T-cell (primary cell): ENCODE data around the gene PCDH9. TPM values are rescaled to one million over a fixed set of nuclear protein-coding genes. Genes with fewer than 3 reads are reported as not detected.

ENCODE experiments used
- ATAC-seq, 4 experiments: fragments of 200-7000 bp in 3 of 4; fragments of 150-1000 bp in 1 of 4; cut with Tn5 transposase; replicated peaks in 1 of 4; 1 replicate in 3 of 4; 2 replicates in 1 of 4; pipeline ENCODE4 v1.10.0; 2021; ENCODE audit warnings: moderate library complexity in 3 of 4, mild to moderate bottlenecking in 2 of 4, moderate number of reproducible peaks in 1 of 4
- CTCF ChIA-PET, 2 donors: fragments of 300-600 bp; sonication (Branson Sonifier 250); formaldehyde crosslinking; loops; one replicate each; lab custom pipeline; 2022; ENCODE audit warnings: antibody characterized with exemption in 2 of 2; lab: Charles Lee
- POLR2A ChIA-PET, 2 donors: fragments of 300-600 bp; sonication (Branson Sonifier 250); formaldehyde crosslinking; loops; one replicate each; lab custom pipeline; 2022; ENCODE audit warnings: antibody characterized with exemption in 2 of 2; lab: Charles Lee
- DNase-seq, 35 experiments: peaks; one replicate each; pipeline versions ENCODE4 v3.0.0 to v3.0.0-alpha.2; 2013 to 2023
- H3K27ac ChIP-seq: one replicate; pipeline ENCODE4 v1.5.1; 2013; ENCODE audit warnings: low read length
- H3K27me3 ChIP-seq, 2 experiments: replicated peaks in 1 of 2; 1 replicate in 1 of 2; 2 replicates in 1 of 2; pipeline versions ENCODE4 v1.6.1 to v1.7.0; 2013; ENCODE audit warnings: low read length in 1 of 2, mixed read lengths in 1 of 2; ENCODE audit not compliant: control insufficient read depth in 2 of 2, insufficient read depth in 2 of 2; ENCODE audit errors: extremely low read depth in 1 of 2
- H3K36me3 ChIP-seq, 2 donors: 1 replicate in 1 of 2; 2 replicates in 1 of 2; pipeline versions ENCODE4 v1.6.1 to v1.7.0; 2013; ENCODE audit warnings: low read length in 1 of 2; ENCODE audit not compliant: control insufficient read depth in 2 of 2, insufficient read depth in 1 of 2; ENCODE audit errors: extremely low read depth in 1 of 2
- H3K4me1 ChIP-seq, 2 experiments: 1 replicate in 1 of 2; 2 replicates in 1 of 2; pipeline versions ENCODE4 v1.6.1 to v1.7.0; 2013; ENCODE audit warnings: low read length in 2 of 2, mixed read lengths in 1 of 2; ENCODE audit not compliant: insufficient read depth in 2 of 2, control insufficient read depth in 1 of 2; ENCODE audit errors: extremely low read depth in 1 of 2
- H3K4me3 ChIP-seq, 2 donors: 1 replicate in 1 of 2; 2 replicates in 1 of 2; pipeline versions ENCODE4 v1.5.1 to v1.7.0; 2013; ENCODE audit warnings: mild to moderate bottlenecking in 2 of 2, low read length in 1 of 2, moderate library complexity in 1 of 2; ENCODE audit not compliant: control insufficient read depth in 1 of 2; ENCODE audit errors: extremely low read depth in 1 of 2
- H3K9me3 ChIP-seq: 2 replicates; pipeline ENCODE4 v1.7.0; 2013
- H3K27ac Mint-ChIP-seq, 2 donors: one replicate each; pipeline ENCODE4 v1.8.0; 2020 to 2021; ENCODE audit warnings: mild to moderate bottlenecking in 2 of 2, mixed read lengths in 2 of 2
- H3K27me3 Mint-ChIP-seq, 2 donors: one replicate each; pipeline ENCODE4 v1.8.0; 2021 to 2022; ENCODE audit warnings: mixed read lengths in 2 of 2
- H3K36me3 Mint-ChIP-seq: one replicate; pipeline ENCODE4 v1.8.0; 2021; ENCODE audit warnings: mixed read lengths
- H3K4me1 Mint-ChIP-seq, 3 donors: one replicate each; pipeline ENCODE4 v1.8.0; 2020 to 2022; ENCODE audit warnings: mixed read lengths in 3 of 3, mild to moderate bottlenecking in 1 of 3
- H3K4me3 Mint-ChIP-seq, 3 donors: one replicate each; pipeline ENCODE4 v1.8.0; 2020 to 2022; ENCODE audit warnings: mild to moderate bottlenecking in 3 of 3, mixed read lengths in 3 of 3, moderate library complexity in 3 of 3
- H3K9me3 Mint-ChIP-seq, 3 donors: one replicate each; pipeline ENCODE4 v1.8.0; 2020 to 2022; ENCODE audit warnings: mixed read lengths in 3 of 3
- whole genome bisulfite sequencing: methylation state at CpG from one replicate; pipeline ENCODE4 v1.1.5; 2013; ENCODE audit warnings: missing lambda C conversion rate; ENCODE audit not compliant: insufficient coverage; 5-methylcytosine and 5-hydroxymethylcytosine counted together
- total RNA-seq, 35 experiments: library from RNA in 6 of 35; stranded (reverse) in 6 of 35; fragments of 120-200 nt in 1 of 35; gene quantifications; one replicate each; pipeline versions ENCODE4 v1.2.1 to v1.2.4 and lab custom pipeline; 2013 to 2026

The PCDH9 gene
- total RNA-seq, 5 donors from 2014 or later (not counting 1 experiment from before 2014, with no cell fraction given): 0.38 to 1.3 (median 0.53) TPM

- H3K9me3 ChIP-seq: no peaks in the 10 kb centered on the region
- H3K36me3 ChIP-seq: no peaks in the 10 kb centered on the region
- no peak overlapping the region for H3K4me3 ChIP-seq
- ChIA-PET CTCF (no interaction called here), POLR2A (no interaction called here)
- H3K4me1 Mint-ChIP-seq: no peaks in the 10 kb centered on the region
- no peaks in the 10 kb centered on the region for H3K36me3 Mint-ChIP-seq
- H3K27me3 ChIP-seq: no peaks in the 10 kb centered on the region
- H3K9me3 Mint-ChIP-seq: peaks cover 0 to 4% (median 0%) of the 10 kb centered on the region in 3 donors
- 90% methylated on average over 11 of the region's 24 CpGs for WGBS
- no peak overlapping the region for H3K27ac Mint-ChIP-seq
- no peaks in the 10 kb centered on the region for H3K27me3 Mint-ChIP-seq
- ATAC-seq (no peak), DNase-seq (no peak)
- H3K4me3 Mint-ChIP-seq: no peak overlapping the region
- no peaks in the 10 kb centered on the region for H3K4me1 ChIP-seq
- H3K27ac ChIP-seq: no peak overlapping the region
Measured at GRCh38 chr13:67155898-67156722, 74.0 kb downstream of the PCDH9 start.

GRCh38 chr13:67152085-67152484 lies 78.1 kb downstream of the PCDH9 start:
- ChIA-PET POLR2A (no interaction called here), CTCF (interaction anchor here in 1 of 2 donors (0.9 kb wide), 1 partner anchor 384 kb away, joined by 3 read pairs; no protein-coding TSS in a partner anchor)
- H3K4me3 ChIP-seq: no peak overlapping the region
- H3K36me3 Mint-ChIP-seq: no peaks in the 10 kb centered on the region
- no peaks in the 10 kb centered on the region for H3K36me3 ChIP-seq
- H3K9me3 Mint-ChIP-seq: peaks cover 0 to 9% (median 0%) of the 10 kb centered on the region in 3 donors
- H3K27ac ChIP-seq: no peak overlapping the region
- DNase-seq: no peak
- H3K4me1 Mint-ChIP-seq: peaks cover 0 to 1% (median 0%) of the 10 kb centered on the region in 3 donors
- no peak overlapping the region for H3K27ac Mint-ChIP-seq
- no peak for ATAC-seq
- H3K4me1 ChIP-seq: no peaks in the 10 kb centered on the region
- no CpG with 5 or more reads among the region's 2 CpGs for WGBS
- H3K27me3 Mint-ChIP-seq: no peaks in the 10 kb centered on the region
- no peak overlapping the region for H3K4me3 Mint-ChIP-seq
- H3K27me3 ChIP-seq: no peaks in the 10 kb centered on the region
- no peaks in the 10 kb centered on the region for H3K9me3 ChIP-seq

- peaks cover 0 to 6% (median 0%) of the 10 kb centered on the region in 3 donors for H3K4me1 Mint-ChIP-seq
- no peak overlapping the region for H3K4me3 Mint-ChIP-seq
- no peaks in the 10 kb centered on the region for H3K9me3 ChIP-seq
- H3K4me1 ChIP-seq: no peaks in the 10 kb centered on the region
- ChIA-PET POLR2A (no interaction called here), CTCF (interaction anchor here in 1 of 2 donors (0.9 kb wide), 1 partner anchor 384 kb away, joined by 3 read pairs; no protein-coding TSS in a partner anchor)
- H3K9me3 Mint-ChIP-seq: peaks cover 0 to 9% (median 0%) of the 10 kb centered on the region in 3 donors
- no peak overlapping the region for H3K27ac Mint-ChIP-seq
- ATAC-seq (no peak), DNase-seq (no peak)
- no peak overlapping the region for H3K27ac ChIP-seq
- H3K36me3 ChIP-seq: no peaks in the 10 kb centered on the region
- H3K36me3 Mint-ChIP-seq: no peaks in the 10 kb centered on the region
- H3K27me3 Mint-ChIP-seq: no peaks in the 10 kb centered on the region
- H3K4me3 ChIP-seq: no peak overlapping the region
- no peaks in the 10 kb centered on the region for H3K27me3 ChIP-seq
Measured at GRCh38 chr13:67151652-67152051, 78.5 kb downstream of the PCDH9 start.

- no CpG with 5 or more reads among the region's 1 CpG for WGBS
- no peaks in the 10 kb centered on the region for H3K4me1 ChIP-seq
- DNase-seq: no peak
- POLR2A ChIA-PET: no interaction called here
- ATAC-seq: no peak
- H3K36me3 Mint-ChIP-seq: no peaks in the 10 kb centered on the region
- no peaks in the 10 kb centered on the region for H3K27me3 ChIP-seq
- peaks cover 0 to 5% (median 0%) of the 10 kb centered on the region in 3 donors for H3K9me3 Mint-ChIP-seq
- no peak overlapping the region for H3K27ac Mint-ChIP-seq
- no peaks in the 10 kb centered on the region for H3K27me3 Mint-ChIP-seq
- no peaks in the 10 kb centered on the region for H3K9me3 ChIP-seq
- CTCF ChIA-PET: no interaction called here
- no peak overlapping the region for H3K4me3 ChIP-seq
- no peaks in the 10 kb centered on the region for H3K36me3 ChIP-seq
- H3K4me1 Mint-ChIP-seq: peaks cover 0 to 8% (median 0%) of the 10 kb centered on the region in 3 donors
- H3K4me3 Mint-ChIP-seq: no peak overlapping the region
- H3K27ac ChIP-seq: no peak overlapping the region
Measured at GRCh38 chr13:67150608-67151007, 79.5 kb downstream of the PCDH9 start.

GRCh38 chr13:67148161-67148571 lies 82.0 kb downstream of the PCDH9 start:
- H3K9me3 ChIP-seq: no peaks in the 10 kb centered on the region
- CTCF ChIA-PET: no interaction called here
- H3K4me3 ChIP-seq: no peak overlapping the region
- Mint-ChIP-seq H3K27me3 (no peaks in the 10 kb centered on the region), H3K9me3 (peaks cover 0 to 5% (median 0%) of the 10 kb centered on the region in 3 donors), H3K27ac (no peak overlapping the region), H3K4me1 (peaks cover 0 to 8% (median 0%) of the 10 kb centered on the region in 3 donors), H3K36me3 (no peaks in the 10 kb centered on the region), H3K4me3 (no peak overlapping the region)
- no peaks in the 10 kb centered on the region for H3K27me3 ChIP-seq
- POLR2A ChIA-PET: no interaction called here
- H3K36me3 ChIP-seq: no peaks in the 10 kb centered on the region
- DNase-seq: no peak
- no peak for ATAC-seq
- H3K4me1 ChIP-seq: no peaks in the 10 kb centered on the region
- WGBS: no CpG with 5 or more reads among the region's 2 CpGs
- no peak overlapping the region for H3K27ac ChIP-seq

DNA sequence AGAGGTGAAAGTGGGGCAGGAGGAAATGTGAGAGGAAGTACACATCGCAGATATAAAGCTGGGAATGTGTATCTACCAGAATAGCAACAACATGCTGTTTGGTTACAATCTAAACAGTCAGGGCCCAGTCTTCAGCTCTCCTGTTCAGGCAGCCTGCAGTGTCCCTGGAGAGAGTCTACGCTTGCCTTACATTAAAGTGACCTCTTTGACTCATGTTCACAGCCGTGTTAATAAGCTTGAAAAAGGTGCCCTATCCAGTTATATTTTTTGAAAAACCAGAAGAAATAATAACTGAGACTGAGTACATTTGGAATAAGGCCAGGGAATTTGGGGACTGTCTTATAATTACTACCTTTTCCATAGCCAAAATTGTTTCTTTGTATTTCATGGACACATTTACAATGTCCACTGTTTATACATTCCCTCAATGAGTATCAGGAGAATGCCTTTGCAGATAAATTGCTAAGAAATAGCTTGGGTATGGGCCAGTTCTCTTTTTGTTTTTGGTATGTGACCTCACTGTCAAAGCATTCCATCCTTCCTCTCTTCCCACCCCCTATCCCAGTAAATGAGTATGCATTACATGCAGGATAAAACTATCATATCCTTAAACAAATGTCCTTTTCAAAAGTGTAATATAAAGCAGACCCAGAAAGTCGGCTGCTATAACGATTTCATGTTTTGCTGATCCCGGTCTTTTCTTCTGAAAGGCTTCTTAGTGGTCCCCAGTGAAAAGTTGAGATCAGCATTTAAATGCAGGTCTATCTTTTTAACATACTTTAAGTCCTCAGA lies 82.6 kb downstream of the PCDH9 start:
- H3K27me3 Mint-ChIP-seq: no peaks in the 10 kb centered on the region
- no peaks in the 10 kb centered on the region for H3K4me1 ChIP-seq
- CTCF ChIA-PET: no interaction called here
- H3K4me3 ChIP-seq: no peak overlapping the region
- no peaks in the 10 kb centered on the region for H3K36me3 Mint-ChIP-seq
- H3K4me3 Mint-ChIP-seq: no peak overlapping the region
- no peaks in the 10 kb centered on the region for H3K36me3 ChIP-seq
- no peak overlapping the region for H3K27ac Mint-ChIP-seq
- H3K27ac ChIP-seq: no peak overlapping the region
- no peak for ATAC-seq
- peaks cover 0 to 8% (median 0%) of the 10 kb centered on the region in 3 donors for H3K4me1 Mint-ChIP-seq
- no peak for DNase-seq
- WGBS: 86% methylated on average over 1 of the region's 6 CpGs
- POLR2A ChIA-PET: no interaction called here
- peaks cover 0 to 5% (median 0%) of the 10 kb centered on the region in 3 donors for H3K9me3 Mint-ChIP-seq
- no peaks in the 10 kb centered on the region for H3K9me3 ChIP-seq
- H3K27me3 ChIP-seq: no peaks in the 10 kb centered on the region
